HepG2 (cell line): ENCODE results near the gene TEKTIP1. TPM values are rescaled to one million over a fixed set of nuclear protein-coding genes. Genes with fewer than 3 reads are reported as not detected.

Source experiments
- FOSL1 ChIP-seq: sonication (generic); formaldehyde crosslinking; IDR thresholded peaks from 2 replicates; pipeline ENCODE4 v1.9.0; 2021; ENCODE audit warnings: missing genetic modification reagents, borderline replicate concordance
- FOXM1 ChIP-seq: sonication (generic); formaldehyde crosslinking; IDR thresholded peaks from 2 replicates; pipeline ENCODE4 v1.5.0; 2020; ENCODE audit warnings: missing genetic modification reagents
- HOXA9 ChIP-seq: sonication (generic); formaldehyde crosslinking; IDR thresholded peaks from 2 replicates; pipeline ENCODE4 v1.8.1; 2022; ENCODE audit warnings: missing genetic modification reagents, mild to moderate bottlenecking, moderate library complexity, borderline replicate concordance
- KAT8 ChIP-seq: IDR thresholded peaks from 2 replicates; pipeline ENCODE4 v1.6.1; 2016; ENCODE audit warnings: missing genetic modification reagents, missing compliant biosample characterization
- MED13 ChIP-seq: sonication (generic); formaldehyde crosslinking; IDR thresholded peaks from 2 replicates; pipeline ENCODE4 v1.5.0; 2020; ENCODE audit warnings: missing genetic modification reagents
- NR2C2 ChIP-seq: sonication (generic); formaldehyde crosslinking; IDR thresholded peaks from 2 replicates; pipeline ENCODE4 v1.4.0; 2020; ENCODE audit warnings: missing genetic modification reagents, mild to moderate bottlenecking, moderate library complexity, borderline replicate concordance
- POGZ ChIP-seq: sonication (generic); formaldehyde crosslinking; IDR thresholded peaks from 2 replicates; pipeline ENCODE4 v1.4.0; 2020; ENCODE audit warnings: mild to moderate bottlenecking, missing genetic modification reagents
- ZKSCAN5 ChIP-seq: sonication (generic); formaldehyde crosslinking; IDR thresholded peaks from 2 replicates; pipeline ENCODE4 v1.5.1; 2020; ENCODE audit warnings: mild to moderate bottlenecking, missing genetic modification reagents
- ZNF205 ChIP-seq: IDR thresholded peaks from 2 replicates; pipeline ENCODE4 v1.6.1; 2018; ENCODE audit warnings: missing biosample characterization, missing genetic modification reagents
- ZNF230 ChIP-seq: sonication (generic); formaldehyde crosslinking; IDR thresholded peaks from 2 replicates; pipeline ENCODE4 v1.4.0; 2020; ENCODE audit warnings: mild to moderate bottlenecking, missing genetic modification reagents
- ZNF432 ChIP-seq: sonication (generic); formaldehyde crosslinking; IDR thresholded peaks from 2 replicates; pipeline ENCODE4 v1.5.0; 2020; ENCODE audit warnings: missing genetic modification reagents, mild to moderate bottlenecking, borderline replicate concordance
- ZNF674 ChIP-seq: sonication (generic); formaldehyde crosslinking; IDR thresholded peaks from 2 replicates; pipeline ENCODE4 v1.5.0; 2020; ENCODE audit warnings: low read depth, mild to moderate bottlenecking, missing genetic modification reagents
- polyA plus RNA-seq, 8 experiments: library from polyadenylated mRNA; depleted of rRNA in 3 of 8; stranded (reverse) in 7 of 8; unstranded in 1 of 8; fragments of >200 nt; fragmentation: Illumina TruSeq in 4 of 8; extraction: Trizol in 4 of 8; gene quantifications; 2 replicates each; pipeline versions ENCODE4 v1.2.1 to v1.2.3, GENCODE V29; 2011 to 2016; ENCODE audit warnings: low read depth in 4 of 8, missing spikeins in 1 of 8, mixed read lengths in 1 of 8; ENCODE audit not compliant: insufficient read depth in 1 of 8
- total RNA-seq, 5 experiments: library from RNA; depleted of rRNA; stranded (reverse); fragments of >200 nt; fragmentation: Illumina TruSeq; extraction: Trizol; gene quantifications; 2 replicates each; pipeline ENCODE4 v1.2.3, GENCODE V29; 2016; ENCODE audit warnings: low read depth in 1 of 5
- TF ChIP-seq, protein P1 (sequence below): sonication (generic); formaldehyde crosslinking; IDR thresholded peaks from 2 replicates; pipeline ENCODE4 v1.5.1; 2020; ENCODE audit warnings: mild to moderate bottlenecking, missing genetic modification reagents, borderline replicate concordance
- TF ChIP-seq, protein P2 (sequence below): sonication (generic); formaldehyde crosslinking; IDR thresholded peaks from 2 replicates; pipeline ENCODE4 v1.5.1; 2020; ENCODE audit warnings: missing genetic modification reagents, mild to moderate bottlenecking, borderline replicate concordance
- TF ChIP-seq, protein P3 (sequence below): fragments of 450-650 bp; IDR thresholded peaks from 2 replicates; pipeline ENCODE4 v1.6.1; 2016
- TF ChIP-seq, protein P4 (sequence below): sonication (generic); formaldehyde crosslinking; IDR thresholded peaks from 2 replicates; pipeline ENCODE4 v1.8.0; 2022; ENCODE audit warnings: mild to moderate bottlenecking, missing genetic modification reagents

Gene TEKTIP1
- total and polyA plus RNA-seq, 2 of the 13 experiments (the other 11 are each of a cell fraction or from before 2014, with no cell fraction given): not detected

DNA sequence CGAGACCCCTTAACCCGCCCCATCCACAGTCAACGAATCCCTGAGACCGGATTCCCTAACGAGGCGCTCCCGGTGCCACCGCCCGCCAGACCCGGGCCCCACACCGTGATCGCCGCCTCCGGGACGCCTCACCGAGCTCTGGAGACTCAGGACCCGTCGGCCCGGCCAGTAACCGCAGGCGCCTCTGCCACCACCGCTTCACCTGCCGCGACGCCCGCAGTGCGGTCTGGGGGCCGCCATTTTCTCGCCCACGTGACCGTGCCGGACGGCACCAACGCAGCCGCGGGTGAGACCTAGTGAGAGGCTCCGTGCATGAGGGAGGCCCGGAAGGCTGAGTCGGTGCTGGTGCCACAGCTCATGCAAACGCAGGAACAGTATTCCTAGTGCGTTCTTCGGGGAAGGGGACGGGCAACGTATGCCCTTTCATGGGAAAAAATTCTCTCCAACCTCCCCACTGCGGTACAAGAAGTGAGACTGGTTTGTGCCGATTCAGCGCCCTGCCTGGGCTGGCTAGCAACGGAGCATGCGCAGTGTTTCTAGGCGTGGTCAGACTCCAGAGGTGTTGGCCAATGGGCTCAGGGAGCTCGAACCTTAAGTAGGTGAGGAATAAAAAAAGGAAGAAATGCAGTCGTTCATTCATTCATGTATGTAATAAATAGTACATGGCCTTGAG is 38.4 kb upstream of the TEKTIP1 start, which contains the start of gene DOHH (continued):
- TF ChIP-seq, protein P1, sequence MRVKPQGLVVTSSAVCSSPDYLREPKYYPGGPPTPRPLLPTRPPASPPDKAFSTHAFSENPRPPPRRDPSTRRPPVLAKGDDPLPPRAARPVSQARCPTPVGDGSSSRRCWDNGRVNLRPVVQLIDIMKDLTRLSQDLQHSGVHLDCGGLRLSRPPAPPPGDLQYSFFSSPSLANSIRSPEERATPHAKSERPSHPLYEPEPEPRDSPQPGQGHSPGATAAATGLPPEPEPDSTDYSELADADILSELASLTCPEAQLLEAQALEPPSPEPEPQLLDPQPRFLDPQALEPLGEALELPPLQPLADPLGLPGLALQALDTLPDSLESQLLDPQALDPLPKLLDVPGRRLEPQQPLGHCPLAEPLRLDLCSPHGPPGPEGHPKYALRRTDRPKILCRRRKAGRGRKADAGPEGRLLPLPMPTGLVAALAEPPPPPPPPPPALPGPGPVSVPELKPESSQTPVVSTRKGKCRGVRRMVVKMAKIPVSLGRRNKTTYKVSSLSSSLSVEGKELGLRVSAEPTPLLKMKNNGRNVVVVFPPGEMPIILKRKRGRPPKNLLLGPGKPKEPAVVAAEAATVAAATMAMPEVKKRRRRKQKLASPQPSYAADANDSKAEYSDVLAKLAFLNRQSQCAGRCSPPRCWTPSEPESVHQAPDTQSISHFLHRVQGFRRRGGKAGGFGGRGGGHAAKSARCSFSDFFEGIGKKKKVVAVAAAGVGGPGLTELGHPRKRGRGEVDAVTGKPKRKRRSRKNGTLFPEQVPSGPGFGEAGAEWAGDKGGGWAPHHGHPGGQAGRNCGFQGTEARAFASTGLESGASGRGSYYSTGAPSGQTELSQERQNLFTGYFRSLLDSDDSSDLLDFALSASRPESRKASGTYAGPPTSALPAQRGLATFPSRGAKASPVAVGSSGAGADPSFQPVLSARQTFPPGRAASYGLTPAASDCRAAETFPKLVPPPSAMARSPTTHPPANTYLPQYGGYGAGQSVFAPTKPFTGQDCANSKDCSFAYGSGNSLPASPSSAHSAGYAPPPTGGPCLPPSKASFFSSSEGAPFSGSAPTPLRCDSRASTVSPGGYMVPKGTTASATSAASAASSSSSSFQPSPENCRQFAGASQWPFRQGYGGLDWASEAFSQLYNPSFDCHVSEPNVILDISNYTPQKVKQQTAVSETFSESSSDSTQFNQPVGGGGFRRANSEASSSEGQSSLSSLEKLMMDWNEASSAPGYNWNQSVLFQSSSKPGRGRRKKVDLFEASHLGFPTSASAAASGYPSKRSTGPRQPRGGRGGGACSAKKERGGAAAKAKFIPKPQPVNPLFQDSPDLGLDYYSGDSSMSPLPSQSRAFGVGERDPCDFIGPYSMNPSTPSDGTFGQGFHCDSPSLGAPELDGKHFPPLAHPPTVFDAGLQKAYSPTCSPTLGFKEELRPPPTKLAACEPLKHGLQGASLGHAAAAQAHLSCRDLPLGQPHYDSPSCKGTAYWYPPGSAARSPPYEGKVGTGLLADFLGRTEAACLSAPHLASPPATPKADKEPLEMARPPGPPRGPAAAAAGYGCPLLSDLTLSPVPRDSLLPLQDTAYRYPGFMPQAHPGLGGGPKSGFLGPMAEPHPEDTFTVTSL (CRISPR knock-in tag): no peak
- TF ChIP-seq FOXM1 (CRISPR knock-in tag) (no peak), FOSL1 (CRISPR knock-in tag) (no peak), ZKSCAN5 (peak; percentile 54; the same call in 1 of the 2 replicates), KAT8 (CRISPR knock-in tag) (peak; percentile 96), ZNF205 (CRISPR knock-in tag) (peak; percentile 87; the same call in 1 of the 2 replicates), ZNF432 (CRISPR knock-in tag) (no peak), ZNF230 (CRISPR knock-in tag) (peak; percentile 94), POGZ (CRISPR knock-in tag) (peak; percentile 78), HOXA9 (CRISPR knock-in tag) (peak; percentile 95; the same call in 1 of the 2 replicates), NR2C2 (CRISPR knock-in tag) (peak; percentile 73), MED13 (CRISPR knock-in tag) (no peak), ZNF674 (CRISPR knock-in tag) (peak; percentile 89; the same call in 1 of the 2 replicates)
- TF ChIP-seq, protein P2, sequence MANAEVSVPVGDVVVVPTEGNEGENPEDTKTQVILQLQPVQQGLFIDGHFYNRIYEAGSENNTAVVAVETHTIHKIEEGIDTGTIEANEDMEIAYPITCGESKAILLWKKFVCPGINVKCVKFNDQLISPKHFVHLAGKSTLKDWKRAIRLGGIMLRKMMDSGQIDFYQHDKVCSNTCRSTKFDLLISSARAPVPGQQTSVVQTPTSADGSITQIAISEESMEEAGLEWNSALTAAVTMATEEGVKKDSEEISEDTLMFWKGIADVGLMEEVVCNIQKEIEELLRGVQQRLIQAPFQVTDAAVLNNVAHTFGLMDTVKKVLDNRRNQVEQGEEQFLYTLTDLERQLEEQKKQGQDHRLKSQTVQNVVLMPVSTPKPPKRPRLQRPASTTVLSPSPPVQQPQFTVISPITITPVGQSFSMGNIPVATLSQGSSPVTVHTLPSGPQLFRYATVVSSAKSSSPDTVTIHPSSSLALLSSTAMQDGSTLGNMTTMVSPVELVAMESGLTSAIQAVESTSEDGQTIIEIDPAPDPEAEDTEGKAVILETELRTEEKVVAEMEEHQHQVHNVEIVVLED: peak; percentile 71
- TF ChIP-seq, protein P3, sequence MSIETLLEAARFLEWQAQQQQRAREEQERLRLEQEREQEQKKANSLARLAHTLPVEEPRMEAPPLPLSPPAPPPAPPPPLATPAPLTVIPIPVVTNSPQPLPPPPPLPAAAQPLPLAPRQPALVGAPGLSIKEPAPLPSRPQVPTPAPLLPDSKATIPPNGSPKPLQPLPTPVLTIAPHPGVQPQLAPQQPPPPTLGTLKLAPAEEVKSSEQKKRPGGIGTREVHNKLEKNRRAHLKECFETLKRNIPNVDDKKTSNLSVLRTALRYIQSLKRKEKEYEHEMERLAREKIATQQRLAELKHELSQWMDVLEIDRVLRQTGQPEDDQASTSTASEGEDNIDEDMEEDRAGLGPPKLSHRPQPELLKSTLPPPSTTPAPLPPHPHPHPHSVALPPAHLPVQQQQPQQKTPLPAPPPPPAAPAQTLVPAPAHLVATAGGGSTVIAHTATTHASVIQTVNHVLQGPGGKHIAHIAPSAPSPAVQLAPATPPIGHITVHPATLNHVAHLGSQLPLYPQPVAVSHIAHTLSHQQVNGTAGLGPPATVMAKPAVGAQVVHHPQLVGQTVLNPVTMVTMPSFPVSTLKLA: peak; percentile 48
- TF ChIP-seq, protein P4, sequence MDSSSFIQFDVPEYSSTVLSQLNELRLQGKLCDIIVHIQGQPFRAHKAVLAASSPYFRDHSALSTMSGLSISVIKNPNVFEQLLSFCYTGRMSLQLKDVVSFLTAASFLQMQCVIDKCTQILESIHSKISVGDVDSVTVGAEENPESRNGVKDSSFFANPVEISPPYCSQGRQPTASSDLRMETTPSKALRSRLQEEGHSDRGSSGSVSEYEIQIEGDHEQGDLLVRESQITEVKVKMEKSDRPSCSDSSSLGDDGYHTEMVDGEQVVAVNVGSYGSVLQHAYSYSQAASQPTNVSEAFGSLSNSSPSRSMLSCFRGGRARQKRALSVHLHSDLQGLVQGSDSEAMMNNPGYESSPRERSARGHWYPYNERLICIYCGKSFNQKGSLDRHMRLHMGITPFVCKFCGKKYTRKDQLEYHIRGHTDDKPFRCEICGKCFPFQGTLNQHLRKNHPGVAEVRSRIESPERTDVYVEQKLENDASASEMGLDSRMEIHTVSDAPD: 0 out of 2 replicates have a peak, but pooled peaks have one; percentile 58
